Fibroblast of lung (primary cell): ENCODE results near the gene TCIRG1. TPM values are rescaled to one million over a fixed set of nuclear protein-coding genes. Genes with fewer than 3 reads are reported as not detected.

Experiments used
- DNase-seq, 2 donors: peaks; one replicate each; pipeline versions ENCODE4 v3.0.0 to v3.0.0-alpha.2; 2010; ENCODE audit warnings: low read depth in 2 of 2
- H2AFZ ChIP-seq: 2 replicates; pipeline ENCODE4 v1.5.1; 2012; ENCODE audit warnings: low read length, control low read depth, inconsistent platforms
- H3K27ac ChIP-seq: 2 replicates; pipeline ENCODE4 v1.5.1; 2011; ENCODE audit warnings: low read length, control low read depth; ENCODE audit not compliant: insufficient read depth
- H3K27me3 ChIP-seq: 2 replicates; pipeline ENCODE4 v1.5.1; 2011; ENCODE audit warnings: mild to moderate bottlenecking, low read length; ENCODE audit not compliant: control insufficient read depth, insufficient read depth
- H3K36me3 ChIP-seq: 2 replicates; pipeline ENCODE4 v1.5.1; 2011; ENCODE audit warnings: low read length; ENCODE audit not compliant: control insufficient read depth, insufficient read depth
- H3K4me1 ChIP-seq: 2 replicates; pipeline ENCODE4 v1.5.1; 2011; ENCODE audit warnings: low read length; ENCODE audit not compliant: control insufficient read depth, insufficient read depth; ENCODE audit errors: extremely low read depth
- H3K4me2 ChIP-seq: 2 replicates; pipeline ENCODE4 v1.5.1; 2011; ENCODE audit warnings: low read length, control low read depth; ENCODE audit not compliant: insufficient read depth; ENCODE audit errors: extremely low read depth
- H3K4me3 ChIP-seq, 4 experiments: fragments of 200-600 bp in 1 of 4; sonication (generic) in 1 of 4; replicated peaks in 1 of 4; 2 replicates each; pipeline ENCODE4 v1.5.1; 2011 to 2016; ENCODE audit warnings: low read length in 4 of 4, low read depth in 3 of 4, mild to moderate bottlenecking in 3 of 4, control low read depth in 2 of 4, inconsistent platforms in 1 of 4, mixed read lengths in 1 of 4; ENCODE audit not compliant: insufficient read depth in 1 of 4; ENCODE audit errors: control extremely low read depth in 1 of 4
- H3K79me2 ChIP-seq: 2 replicates; pipeline ENCODE4 v1.5.1; 2012; ENCODE audit warnings: mild to moderate bottlenecking, low read length, inconsistent platforms; ENCODE audit not compliant: control insufficient read depth, insufficient read depth
- H3K9ac ChIP-seq: 2 replicates; pipeline ENCODE4 v1.5.1; 2011; ENCODE audit warnings: mild to moderate bottlenecking, low read length, control low read depth; ENCODE audit not compliant: insufficient read depth
- H3K9me3 ChIP-seq: 2 replicates; pipeline ENCODE4 v1.5.1; 2012; ENCODE audit warnings: low read depth, low read length; ENCODE audit not compliant: control insufficient read depth, insufficient read depth
- H4K20me1 ChIP-seq: 2 replicates; pipeline ENCODE4 v1.5.1; 2011; ENCODE audit warnings: low read length; ENCODE audit not compliant: control insufficient read depth, insufficient read depth; ENCODE audit errors: extremely low read depth
- CTCF ChIP-seq, 2 donors: IDR thresholded peaks in 1 of 2; conservative IDR thresholded peaks in 1 of 2; 1 replicate in 1 of 2; 2 replicates in 1 of 2; pipeline ENCODE4 v1.5.1; 2011 to 2012; ENCODE audit warnings: low read length in 2 of 2, control low read depth in 1 of 2, inconsistent platforms in 1 of 2, low read depth in 1 of 2, mild to moderate bottlenecking in 1 of 2
- EZH2 ChIP-seq: IDR thresholded peaks from 2 replicates; pipeline ENCODE4 v1.5.1; 2012; ENCODE audit warnings: low read length, control low read depth, mild to moderate bottlenecking; ENCODE audit errors: missing control alignments
- polyA plus RNA-seq, 2 donors: library from polyadenylated mRNA; depleted of rRNA in 1 of 2; stranded (reverse) in 1 of 2; unstranded in 1 of 2; fragments of >200 nt; gene quantifications; 2 replicates each; pipeline ENCODE4 v1.2.1, GENCODE V29; 2011 to 2012; ENCODE audit warnings: missing spikeins in 1 of 2
- total RNA-seq: library from RNA; depleted of rRNA; stranded (reverse); fragments of >200 nt; gene quantifications from 2 replicates; pipeline ENCODE4 v1.2.1, GENCODE V29; 2014

TCIRG1 gene
- total and polyA plus RNA-seq, 2 donors (not counting 1 experiment from before 2014, with no cell fraction given) = 26.7 to 46.2 TPM

DNA sequence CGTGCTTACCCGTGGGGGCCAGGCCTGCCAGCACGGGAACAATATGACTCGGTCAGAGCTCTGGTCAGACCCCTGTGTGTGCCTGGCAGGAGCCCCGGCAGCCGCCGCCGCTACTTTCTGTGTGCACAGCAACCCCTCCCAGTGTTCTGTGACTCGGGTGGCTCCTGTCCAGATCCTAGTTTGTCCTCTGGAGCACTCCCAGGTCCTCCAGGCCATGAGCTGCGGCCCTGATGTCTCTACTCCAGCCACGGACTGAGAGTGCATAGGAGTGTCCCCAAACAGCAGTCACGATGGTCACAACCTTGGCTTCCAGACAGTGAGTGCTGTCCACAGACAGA is 5.1 kb upstream of the TCIRG1 start:
- H3K36me3 ChIP-seq = peaks cover 8% of the 10 kb centered on the region

DNA sequence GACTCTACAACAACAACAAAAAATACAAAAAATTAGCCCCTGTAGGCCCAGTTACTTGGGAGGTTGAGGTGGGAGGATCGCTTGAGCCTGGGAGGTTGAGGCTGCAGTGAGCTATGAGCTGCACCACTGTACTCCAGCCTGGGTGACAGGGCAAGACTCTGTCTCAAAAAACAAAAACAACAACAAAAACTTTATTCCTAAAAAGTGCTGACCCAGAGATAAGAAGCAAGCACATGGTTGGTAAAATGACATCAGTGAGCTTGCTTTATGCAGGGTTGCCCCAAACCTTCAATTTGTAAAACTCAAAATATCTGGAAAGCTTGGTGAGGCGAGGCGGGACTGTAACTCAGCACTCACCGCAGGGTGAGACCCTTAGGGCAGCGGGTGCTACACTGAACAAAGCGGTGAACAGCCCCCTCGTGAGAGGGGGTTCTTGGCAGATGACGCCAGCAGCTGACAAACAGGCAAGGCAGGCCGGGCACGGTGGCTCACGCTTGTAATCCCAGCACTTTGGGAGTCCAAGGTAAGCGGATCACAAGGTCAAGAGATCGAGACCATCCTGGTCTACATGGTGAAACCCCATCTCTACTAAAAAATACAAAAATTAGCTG is 3.5 kb upstream of the TCIRG1 start:
- Histone ChIP-seq H3K36me3 (peaks cover 8% of the 10 kb centered on the region), H3K9ac (no peak overlapping the region), H3K27ac (no peak overlapping the region), H3K4me1 (peaks cover 6% of the 10 kb centered on the region), H3K27me3 (no peaks in the 10 kb centered on the region), H3K9me3 (no peaks in the 10 kb centered on the region), H3K79me2 (peaks cover 28% of the 10 kb centered on the region), H2AFZ (no peak overlapping the region), H3K4me3 (no peak overlapping the region), H3K4me2 (no peak overlapping the region), H4K20me1 (no peaks in the 10 kb centered on the region)
- DNase-seq = no peak
- TF ChIP-seq EZH2 (no peak), CTCF (conservative IDR thresholded peaks at IDR 0.05 in 1 of 2, IDR thresholded peaks at IDR 0.05 in 1 of 2; ENCODE audit: low read depth in 1 of 2, low read length in 2 of 2) (no peak)

More for the DNA sequence above, 5.1 kb upstream of the TCIRG1 start:
- no peak for DNase-seq
- no peaks in the 10 kb centered on the region for H4K20me1 ChIP-seq
- H3K27ac ChIP-seq = no peak overlapping the region
- H3K79me2 ChIP-seq = peaks cover 15% of the 10 kb centered on the region
- no peak overlapping the region for H2AFZ ChIP-seq
- TF ChIP-seq EZH2 = no peak
- TF ChIP-seq CTCF (conservative IDR thresholded peaks at IDR 0.05 in 1 of 2, IDR thresholded peaks at IDR 0.05 in 1 of 2; ENCODE audit: low read depth in 1 of 2, low read length in 2 of 2) = no peak
- no peak overlapping the region for H3K4me2 ChIP-seq
- H3K9ac ChIP-seq = no peak overlapping the region
- peaks cover 13% of the 10 kb centered on the region for H3K4me1 ChIP-seq
- no peak overlapping the region for H3K4me3 ChIP-seq
- no peaks in the 10 kb centered on the region for H3K9me3 ChIP-seq
- H3K27me3 ChIP-seq = no peaks in the 10 kb centered on the region

DNA sequence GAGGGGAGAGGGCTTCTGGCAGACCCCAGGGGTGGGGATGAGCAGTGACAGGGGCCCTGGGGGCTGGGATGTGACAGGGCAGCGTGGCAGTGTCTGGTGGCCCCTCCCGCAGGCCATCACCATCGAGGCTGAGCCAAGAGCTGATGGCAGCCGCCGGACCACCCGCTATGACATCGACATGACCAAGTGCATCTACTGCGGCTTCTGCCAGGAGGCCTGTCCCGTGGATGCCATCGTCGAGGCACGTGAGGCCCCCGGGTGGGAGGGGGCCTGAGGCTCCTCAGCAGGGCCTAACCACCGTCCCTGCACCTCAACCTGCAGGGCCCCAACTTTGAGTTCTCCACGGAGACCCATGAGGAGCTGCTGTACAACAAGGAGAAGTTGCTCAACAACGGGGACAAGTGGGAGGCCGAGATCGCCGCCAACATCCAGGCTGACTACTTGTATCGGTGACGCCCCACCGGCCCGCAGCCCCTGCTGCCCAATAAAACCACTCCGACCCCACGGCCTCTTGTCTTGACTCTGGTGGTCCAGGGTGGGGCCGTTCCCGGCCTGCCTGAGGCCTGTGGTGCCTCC is 2.6 kb upstream of the TCIRG1 start:
- H3K4me3 ChIP-seq = no peak overlapping the region
- no peak overlapping the region for H3K9ac ChIP-seq
- peaks cover 8% of the 10 kb centered on the region for H3K36me3 ChIP-seq
- H3K79me2 ChIP-seq = peaks cover 30% of the 10 kb centered on the region
- TF ChIP-seq CTCF (conservative IDR thresholded peaks at IDR 0.05 in 1 of 2, IDR thresholded peaks at IDR 0.05 in 1 of 2; ENCODE audit: low read depth in 1 of 2, low read length in 2 of 2) (no peak), EZH2 (no peak)
- no peaks in the 10 kb centered on the region for H3K9me3 ChIP-seq
- H2AFZ ChIP-seq = no peak overlapping the region
- H3K27ac ChIP-seq = no peak overlapping the region
- H3K4me2 ChIP-seq = no peak overlapping the region
- DNase-seq = no peak
- H3K27me3 ChIP-seq = no peaks in the 10 kb centered on the region
- no peaks in the 10 kb centered on the region for H4K20me1 ChIP-seq
- peaks cover 8% of the 10 kb centered on the region for H3K4me1 ChIP-seq
